WTC11 (cell line): ENCODE measurements around the gene ZFAND3. TPM values are rescaled to one million over a fixed set of nuclear protein-coding genes. Genes with fewer than 3 reads are reported as not detected.
"Not testable (repeated sequence)": the region's sequence is repeated elsewhere in the genome, so short reads cannot be mapped to it uniquely, and the experiment has no call there.

Source experiments
- ATAC-seq: fragments of 200-7000 bp; cut with Tn5 transposase; 2 replicates; pipeline ENCODE4 v1.10.0; 2021; ENCODE audit warnings: mild to moderate bottlenecking, moderate library complexity
- CTCF ChIA-PET: fragments of 300-600 bp; sonication (Branson Sonifier 250); formaldehyde crosslinking; loops from one replicate; lab custom pipeline; 2021; ENCODE audit warnings: antibody characterized with exemption; lab: Charles Lee
- POLR2A ChIA-PET: fragments of 350-600 bp; sonication (Branson Sonifier 250); formaldehyde crosslinking; loops from one replicate; lab custom pipeline; 2021; ENCODE audit warnings: antibody characterized with exemption; lab: Charles Lee
- DNase-seq: peaks from one replicate; pipeline ENCODE4 v3.0.0; 2021; ENCODE audit warnings: low spot score
- H3K27ac Mint-ChIP-seq: 2 replicates; pipeline ENCODE4 v1.8.0; 2021; ENCODE audit warnings: mixed read lengths
- H3K27me3 Mint-ChIP-seq: 2 replicates; pipeline ENCODE4 v1.8.0; 2021; ENCODE audit warnings: low read depth, mild to moderate bottlenecking, moderate library complexity, mixed read lengths
- H3K36me3 Mint-ChIP-seq: 2 replicates; pipeline ENCODE4 v1.8.0; 2021; ENCODE audit warnings: mixed read lengths
- H3K4me1 Mint-ChIP-seq: 2 replicates; pipeline ENCODE4 v1.8.0; 2022; ENCODE audit warnings: mixed read lengths
- H3K4me3 Mint-ChIP-seq: 2 replicates; pipeline ENCODE4 v1.8.0; 2021; ENCODE audit warnings: mild to moderate bottlenecking, moderate library complexity, mixed read lengths
- H3K9me3 Mint-ChIP-seq: 2 replicates; pipeline ENCODE4 v1.8.0; 2021; ENCODE audit warnings: mixed read lengths
- CREB1 ChIP-seq: sonication (generic); formaldehyde crosslinking; IDR thresholded peaks from 2 replicates; pipeline ENCODE4 v1.8.0; 2023; ENCODE audit warnings: mild to moderate bottlenecking, missing genetic modification reagents
- EMX1 ChIP-seq: fragments of 250-450 bp; sonication (Bioruptor Pico); IDR thresholded peaks from 2 replicates; pipeline ENCODE4 v1.8.0; 2021; ENCODE audit warnings: mild to moderate bottlenecking
- ETV6 ChIP-seq: sonication (generic); formaldehyde crosslinking; IDR thresholded peaks from 2 replicates; pipeline ENCODE4 v1.8.1; 2022; ENCODE audit warnings: mild to moderate bottlenecking, missing genetic modification reagents
- FOXJ3 ChIP-seq: sonication (generic); formaldehyde crosslinking; IDR thresholded peaks from 2 replicates; pipeline ENCODE4 v1.9.0; 2021; ENCODE audit warnings: missing genetic modification reagents, mild to moderate bottlenecking, borderline replicate concordance
- HMGA2 ChIP-seq: fragments of 250-450 bp; sonication (Bioruptor Pico); IDR thresholded peaks from 2 replicates; pipeline ENCODE4 v1.4.0; 2021; ENCODE audit warnings: mild to moderate bottlenecking, moderate library complexity
- MYBL2 ChIP-seq: sonication (generic); formaldehyde crosslinking; IDR thresholded peaks from 2 replicates; pipeline ENCODE4 v1.8.1; 2023; ENCODE audit warnings: mild to moderate bottlenecking, moderate library complexity, missing genetic modification reagents
- NFATC4 ChIP-seq: fragments of 250-450 bp; sonication (Bioruptor Pico); IDR thresholded peaks from 2 replicates; pipeline ENCODE4 v1.9.0; 2021; ENCODE audit warnings: mild to moderate bottlenecking
- NFYB ChIP-seq: sonication (generic); formaldehyde crosslinking; conservative IDR thresholded peaks from 2 replicates; pipeline ENCODE4 v1.8.0; 2022; ENCODE audit warnings: low read depth, missing genetic modification reagents
- NR2C2 ChIP-seq: sonication (generic); formaldehyde crosslinking; IDR thresholded peaks from 2 replicates; pipeline ENCODE4 v1.8.0; 2022; ENCODE audit warnings: mild to moderate bottlenecking, missing genetic modification reagents
- OVOL2 ChIP-seq: fragments of 250-450 bp; sonication (Bioruptor Pico); IDR thresholded peaks from 2 replicates; pipeline ENCODE4 v1.9.0; 2021; ENCODE audit warnings: mild to moderate bottlenecking, borderline replicate concordance
- PRRX2 ChIP-seq: fragments of 250-450 bp; sonication (Bioruptor Pico); IDR thresholded peaks from 2 replicates; pipeline ENCODE4 v1.8.0; 2021; ENCODE audit warnings: mild to moderate bottlenecking
- RORB ChIP-seq: fragments of 250-450 bp; sonication (Bioruptor Pico); IDR thresholded peaks from 2 replicates; pipeline ENCODE4 v1.9.0; 2021; ENCODE audit warnings: mild to moderate bottlenecking
- TP53 ChIP-seq: sonication (generic); formaldehyde crosslinking; IDR thresholded peaks from 2 replicates; pipeline ENCODE4 v1.8.1; 2023; ENCODE audit warnings: mild to moderate bottlenecking, missing genetic modification reagents
- ZBTB43 ChIP-seq: sonication (generic); formaldehyde crosslinking; IDR thresholded peaks from 2 replicates; pipeline ENCODE4 v1.8.1; 2023; ENCODE audit warnings: mild to moderate bottlenecking, missing genetic modification reagents
- ZMAT4 ChIP-seq: fragments of 250-450 bp; sonication (Bioruptor Pico); IDR thresholded peaks from 2 replicates; pipeline ENCODE4 v1.9.0; 2021; ENCODE audit warnings: mild to moderate bottlenecking
- ZNF138 ChIP-seq: sonication (generic); formaldehyde crosslinking; conservative IDR thresholded peaks from 2 replicates; pipeline ENCODE4 v1.8.1; 2022; ENCODE audit warnings: mild to moderate bottlenecking, moderate library complexity, missing genetic modification reagents
- ZNF396 ChIP-seq: fragments of 250-450 bp; sonication (Bioruptor Pico); IDR thresholded peaks from 2 replicates; pipeline ENCODE4 v1.8.0; 2021; ENCODE audit warnings: mild to moderate bottlenecking, moderate library complexity, borderline replicate concordance
- total RNA-seq: library from RNA; stranded (reverse); gene quantifications from 3 replicates; pipeline ENCODE4 v1.2.3, GENCODE V29; 2021
- TF ChIP-seq, protein P1 (sequence below): sonication (generic); formaldehyde crosslinking; IDR thresholded peaks from 2 replicates; pipeline ENCODE4 v1.8.1; 2022; ENCODE audit warnings: low read depth, mild to moderate bottlenecking, moderate library complexity, missing genetic modification reagents, borderline replicate concordance
- TF ChIP-seq, protein P2 (sequence below): sonication (generic); formaldehyde crosslinking; IDR thresholded peaks from 2 replicates; pipeline ENCODE4 v1.8.0; 2022; ENCODE audit warnings: mild to moderate bottlenecking, missing genetic modification reagents
- TF ChIP-seq, protein P3 (sequence below): sonication (generic); formaldehyde crosslinking; IDR thresholded peaks from 2 replicates; pipeline ENCODE4 v1.8.0; 2022; ENCODE audit warnings: mild to moderate bottlenecking, missing genetic modification reagents

Gene ZFAND3
- total RNA-seq, 1 experiment from 2014 or later: 50.3 TPM

GRCh38 chr6:37990762-37991525 is 171.4 kb downstream of the ZFAND3 start:
- Mint-ChIP-seq H3K9me3 (no peaks in the 10 kb centered on the region), H3K27me3 (no peaks in the 10 kb centered on the region), H3K4me1 (peaks cover 29% of the 10 kb centered on the region), H3K27ac (no peak overlapping the region), H3K4me3 (no peak overlapping the region), H3K36me3 (no peaks in the 10 kb centered on the region)
- no peak for ATAC-seq
- CTCF ChIA-PET: no interaction called here
- POLR2A ChIA-PET: no interaction called here
- DNase-seq: no peak
- peak; percentile 97 for TF ChIP-seq HMGA2 (CRISPR knock-in tag)
- no peak for TF ChIP-seq OVOL2 (CRISPR knock-in tag)

DNA sequence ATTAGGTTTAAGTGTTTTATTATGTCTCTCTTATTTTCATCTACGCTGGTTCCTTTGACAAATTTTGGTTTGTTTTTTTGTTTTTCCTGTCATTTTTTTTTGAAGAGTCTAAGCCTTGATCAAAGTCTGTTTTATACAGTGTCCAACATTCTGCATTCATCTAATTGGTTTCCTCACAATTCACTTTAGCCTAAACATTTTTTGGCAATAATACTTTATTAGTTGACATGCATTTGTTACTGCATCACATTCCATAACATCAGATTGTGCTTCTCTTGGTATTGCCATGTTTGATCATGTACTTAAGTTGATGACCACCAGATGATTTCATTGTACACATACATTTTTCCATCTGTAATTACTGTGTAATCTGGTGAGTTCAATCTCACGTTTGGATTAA is 173.2 kb downstream of the ZFAND3 start:
- ATAC-seq (no peak), DNase-seq (no peak)
- CTCF ChIA-PET: no interaction called here
- POLR2A ChIA-PET: no interaction called here
- no peaks in the 10 kb centered on the region for H3K9me3 Mint-ChIP-seq
- H3K27ac Mint-ChIP-seq: 0 out of 2 replicates have a peak overlapping the region, but pooled peaks have one; percentile 4
- H3K4me1 Mint-ChIP-seq: peaks cover 30% of the 10 kb centered on the region
- no peak for TF ChIP-seq FOXJ3 (CRISPR knock-in tag)
- TF ChIP-seq RORB (CRISPR knock-in tag): no peak
- TF ChIP-seq ZNF138 (CRISPR knock-in tag): no peak
- TF ChIP-seq ZMAT4 (CRISPR knock-in tag): no peak
- TF ChIP-seq, protein P1, sequence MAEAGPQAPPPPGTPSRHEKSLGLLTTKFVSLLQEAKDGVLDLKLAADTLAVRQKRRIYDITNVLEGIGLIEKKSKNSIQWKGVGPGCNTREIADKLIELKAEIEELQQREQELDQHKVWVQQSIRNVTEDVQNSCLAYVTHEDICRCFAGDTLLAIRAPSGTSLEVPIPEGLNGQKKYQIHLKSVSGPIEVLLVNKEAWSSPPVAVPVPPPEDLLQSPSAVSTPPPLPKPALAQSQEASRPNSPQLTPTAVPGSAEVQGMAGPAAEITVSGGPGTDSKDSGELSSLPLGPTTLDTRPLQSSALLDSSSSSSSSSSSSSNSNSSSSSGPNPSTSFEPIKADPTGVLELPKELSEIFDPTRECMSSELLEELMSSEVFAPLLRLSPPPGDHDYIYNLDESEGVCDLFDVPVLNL (CRISPR knock-in tag): no peak
- no peak for TF ChIP-seq ZBTB43 (CRISPR knock-in tag)
- TF ChIP-seq PRRX2 (CRISPR knock-in tag): no peak
- TF ChIP-seq NR2C2 (CRISPR knock-in tag): no peak
- no peak for TF ChIP-seq CREB1
- TF ChIP-seq, protein P2, sequence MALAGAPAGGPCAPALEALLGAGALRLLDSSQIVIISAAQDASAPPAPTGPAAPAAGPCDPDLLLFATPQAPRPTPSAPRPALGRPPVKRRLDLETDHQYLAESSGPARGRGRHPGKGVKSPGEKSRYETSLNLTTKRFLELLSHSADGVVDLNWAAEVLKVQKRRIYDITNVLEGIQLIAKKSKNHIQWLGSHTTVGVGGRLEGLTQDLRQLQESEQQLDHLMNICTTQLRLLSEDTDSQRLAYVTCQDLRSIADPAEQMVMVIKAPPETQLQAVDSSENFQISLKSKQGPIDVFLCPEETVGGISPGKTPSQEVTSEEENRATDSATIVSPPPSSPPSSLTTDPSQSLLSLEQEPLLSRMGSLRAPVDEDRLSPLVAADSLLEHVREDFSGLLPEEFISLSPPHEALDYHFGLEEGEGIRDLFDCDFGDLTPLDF (CRISPR knock-in tag): no peak
- no peak for TF ChIP-seq NFATC4 (CRISPR knock-in tag)
- no peak for TF ChIP-seq TP53 (CRISPR knock-in tag)
- TF ChIP-seq MYBL2 (CRISPR knock-in tag): no peak
- TF ChIP-seq HMGA2 (CRISPR knock-in tag): no peak
- TF ChIP-seq EMX1 (CRISPR knock-in tag): no peak
- TF ChIP-seq ETV6: no peak
- TF ChIP-seq ZNF396 (CRISPR knock-in tag): no peak
- TF ChIP-seq, protein P3, sequence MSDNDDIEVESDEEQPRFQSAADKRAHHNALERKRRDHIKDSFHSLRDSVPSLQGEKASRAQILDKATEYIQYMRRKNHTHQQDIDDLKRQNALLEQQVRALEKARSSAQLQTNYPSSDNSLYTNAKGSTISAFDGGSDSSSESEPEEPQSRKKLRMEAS (CRISPR knock-in tag): no peak
- no peak for TF ChIP-seq NFYB (CRISPR knock-in tag)
- H3K36me3 Mint-ChIP-seq: no peaks in the 10 kb centered on the region
- H3K4me3 Mint-ChIP-seq: no peak overlapping the region
- H3K27me3 Mint-ChIP-seq: no peaks in the 10 kb centered on the region

DNA sequence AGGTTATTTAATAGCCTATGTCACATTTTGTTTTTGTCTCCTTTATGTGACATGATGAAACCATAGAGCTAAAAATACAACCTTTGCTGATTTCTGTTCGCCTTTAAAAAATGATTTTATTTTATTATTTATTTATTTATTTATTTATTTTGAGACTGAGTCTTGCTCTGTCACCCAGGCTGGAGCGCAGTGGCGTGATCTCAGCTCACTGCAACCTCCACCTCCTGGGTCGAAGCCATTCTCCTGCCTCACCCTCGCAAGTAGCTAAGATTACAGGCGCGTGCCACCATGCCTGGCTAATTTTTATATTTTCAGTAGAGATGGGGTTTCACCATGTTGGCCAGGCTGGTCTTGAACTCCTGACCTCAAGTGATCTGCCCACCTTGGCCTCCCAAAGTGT is 173.7 kb downstream of the ZFAND3 start:
- not testable (repeated sequence) for H3K36me3 Mint-ChIP-seq
- peak; percentile 55 for TF ChIP-seq HMGA2 (CRISPR knock-in tag)
- TF ChIP-seq, all 79 proteins: peak for 1; not testable (repeated sequence) for 78
- CTCF ChIA-PET, DNase-seq, H3K4me3 Mint-ChIP-seq, H3K27me3 Mint-ChIP-seq, POLR2A ChIA-PET, ATAC-seq, H3K9me3 Mint-ChIP-seq, H3K27ac Mint-ChIP-seq: not testable (repeated sequence)
- H3K4me1 Mint-ChIP-seq: peaks cover 30% of the 10 kb centered on the region
